Measurements from ENCODE around the gene CCR6.

Gene CCR6

DNA sequence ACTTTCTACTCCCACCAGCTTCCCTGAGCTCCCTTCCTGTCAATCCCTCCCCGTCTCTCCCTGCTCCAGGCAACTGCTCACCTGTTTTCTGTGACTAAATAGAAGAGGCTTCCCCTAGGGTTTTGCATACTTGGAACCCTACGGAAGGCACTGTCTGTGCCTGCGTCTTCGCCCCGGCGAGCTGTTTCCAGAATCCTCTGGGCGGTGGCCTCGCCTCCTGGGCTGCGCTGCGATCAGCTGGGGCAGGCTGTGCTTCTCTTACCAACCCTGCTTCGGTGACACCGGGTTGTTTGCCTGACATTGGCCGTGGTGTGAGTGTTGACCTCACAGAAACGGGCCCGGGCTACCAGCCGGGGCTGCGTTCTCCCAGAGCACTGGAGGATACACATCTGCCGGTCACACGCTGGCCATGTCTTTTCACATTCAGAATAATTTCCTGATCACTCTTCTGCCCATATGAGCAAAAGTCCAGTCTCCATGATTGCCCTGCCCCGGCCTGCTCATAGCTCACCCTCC, 29.4 kb upstream of the CCR6 start:
- H3K4me1 Mint-ChIP-seq: peaks cover 59% of the 10 kb centered on the region
- H3K4me3 Mint-ChIP-seq: peak overlapping the region; percentile 95
- H3K27me3 Mint-ChIP-seq: no peaks in the 10 kb centered on the region
- H3K36me3 Mint-ChIP-seq: no peaks in the 10 kb centered on the region
- DNase-seq (ENCODE audit: low spot score in 2 of 2) (peak; percentile 46 to 51), ATAC-seq (ENCODE audit: low read depth) (peak; percentile 15)
- no peaks in the 10 kb centered on the region for H3K9me3 Mint-ChIP-seq
- peak overlapping the region; percentile 98 for H3K27ac Mint-ChIP-seq

DNA sequence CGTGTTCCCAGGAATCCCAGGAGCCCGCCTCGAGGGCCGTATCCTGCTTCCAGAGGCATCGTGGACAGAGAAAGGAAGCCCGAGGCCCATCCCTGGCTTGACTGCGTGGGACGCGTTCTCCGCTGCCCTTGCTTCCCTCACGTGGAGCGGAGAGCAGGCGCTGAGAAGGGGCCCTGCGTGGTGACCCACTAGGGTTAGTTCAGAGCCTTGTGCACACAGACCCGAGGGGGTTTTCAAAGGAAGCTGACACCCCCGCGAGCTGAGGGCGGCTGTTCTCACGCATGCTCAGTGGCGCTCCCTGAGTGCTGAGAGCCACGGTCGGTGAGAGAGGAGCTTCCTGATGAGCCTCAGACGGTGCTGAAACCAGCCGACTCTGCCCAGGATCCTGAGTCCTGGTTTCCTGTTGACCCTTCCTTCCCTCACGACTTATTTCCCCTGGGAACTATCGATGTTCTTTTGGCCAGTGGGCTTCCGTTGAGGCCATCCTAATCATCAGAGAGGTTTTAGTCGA, 28.9 kb upstream of the CCR6 start:
- peaks cover 64% of the 10 kb centered on the region for H3K4me1 Mint-ChIP-seq
- no peaks in the 10 kb centered on the region for H3K27me3 Mint-ChIP-seq
- no peaks in the 10 kb centered on the region for H3K9me3 Mint-ChIP-seq
- H3K4me3 Mint-ChIP-seq: peak overlapping the region; percentile 95
- ATAC-seq (ENCODE audit: low read depth) (peak; percentile 57), DNase-seq (ENCODE audit: low spot score in 2 of 2) (peak; percentile 84 to 93)
- H3K27ac Mint-ChIP-seq: peak overlapping the region; percentile 98
- peaks cover 1% of the 10 kb centered on the region for H3K36me3 Mint-ChIP-seq

DNA sequence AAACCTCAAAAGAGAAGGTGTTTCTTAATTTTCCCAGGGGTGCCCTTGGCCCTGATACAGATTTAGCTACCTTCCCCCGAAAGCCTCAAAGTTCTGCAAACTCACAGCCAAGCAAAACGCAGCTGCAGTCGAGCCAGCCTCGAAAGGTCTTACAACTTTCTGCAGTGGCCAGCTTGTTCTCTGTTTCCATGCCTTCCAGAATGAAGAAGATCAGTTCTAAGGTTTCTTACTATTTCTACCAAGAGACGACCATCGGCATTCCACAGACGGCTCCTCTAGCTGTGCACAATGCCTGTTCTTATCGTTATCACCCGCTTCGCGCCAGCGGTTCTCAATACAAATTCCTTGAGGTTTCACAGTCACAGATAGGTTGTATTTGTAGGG, 28.5 kb upstream of the CCR6 start:
- H3K36me3 Mint-ChIP-seq: peaks cover 2% of the 10 kb centered on the region
- H3K27ac Mint-ChIP-seq: peak overlapping the region; percentile 98
- ATAC-seq (ENCODE audit: low read depth) (peak; percentile 4), DNase-seq (ENCODE audit: low spot score in 2 of 2) (no peak)
- H3K4me1 Mint-ChIP-seq: peaks cover 61% of the 10 kb centered on the region
- H3K9me3 Mint-ChIP-seq: no peaks in the 10 kb centered on the region
- no peaks in the 10 kb centered on the region for H3K27me3 Mint-ChIP-seq
- H3K4me3 Mint-ChIP-seq: peak overlapping the region; percentile 95

DNA sequence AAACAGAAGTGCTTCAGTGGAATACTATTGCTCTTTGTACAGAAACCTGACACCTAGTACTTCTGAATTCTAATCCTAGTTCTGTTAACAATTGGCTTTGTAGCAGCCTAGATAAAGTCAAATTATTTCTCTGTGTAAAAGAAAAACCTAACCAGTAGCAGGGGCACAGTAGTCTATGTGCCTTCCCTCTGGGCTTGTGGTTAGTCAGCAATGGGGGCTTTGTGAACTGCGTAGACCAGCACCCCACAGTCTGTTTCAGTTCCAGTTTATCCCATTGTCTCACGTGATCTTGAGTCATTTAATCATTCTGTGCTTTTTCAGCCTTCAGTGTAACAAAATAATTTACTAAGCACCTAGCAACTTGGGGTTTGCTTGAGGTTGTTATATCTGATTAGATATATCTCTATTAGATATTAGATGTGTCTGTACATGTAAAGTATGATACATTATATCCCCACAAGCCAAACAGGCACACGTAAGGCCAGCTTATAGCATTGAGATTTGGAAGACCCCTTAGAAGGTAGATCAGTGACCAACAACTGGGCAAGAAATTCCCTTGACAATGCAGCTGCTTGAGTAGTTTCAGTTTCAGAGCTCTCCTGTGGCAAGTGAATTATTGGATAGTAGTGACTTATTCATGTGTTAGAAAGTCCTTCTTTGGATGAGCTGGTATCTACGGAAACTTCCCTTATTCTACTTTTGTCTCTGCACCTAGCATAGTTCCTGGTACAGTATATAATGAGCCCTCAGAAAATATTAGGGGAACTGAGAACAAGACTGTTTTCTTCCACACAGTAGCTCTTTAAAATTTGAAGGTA, 27.9 kb upstream of the CCR6 start:
- Mint-ChIP-seq H3K27ac (peak overlapping the region; percentile 98), H3K9me3 (no peaks in the 10 kb centered on the region), H3K27me3 (no peaks in the 10 kb centered on the region), H3K4me1 (peaks cover 60% of the 10 kb centered on the region), H3K36me3 (peaks cover 2% of the 10 kb centered on the region), H3K4me3 (peak overlapping the region; percentile 95)
- DNase-seq (ENCODE audit: low spot score in 2 of 2): peak; percentile 46 to 70
- peak; percentile 55 for ATAC-seq (ENCODE audit: low read depth)

GRCh38 chr6:167095888-167096287, 27.0 kb upstream of the CCR6 start:
- Mint-ChIP-seq H3K4me1 (peaks cover 56% of the 10 kb centered on the region), H3K4me3 (peak overlapping the region; percentile 95), H3K9me3 (peaks cover 1% of the 10 kb centered on the region), H3K27me3 (no peaks in the 10 kb centered on the region), H3K36me3 (peaks cover 2% of the 10 kb centered on the region), H3K27ac (peak overlapping the region; percentile 98)
- ATAC-seq (ENCODE audit: low read depth) (no peak), DNase-seq (ENCODE audit: low spot score in 2 of 2) (no peak)

DNA sequence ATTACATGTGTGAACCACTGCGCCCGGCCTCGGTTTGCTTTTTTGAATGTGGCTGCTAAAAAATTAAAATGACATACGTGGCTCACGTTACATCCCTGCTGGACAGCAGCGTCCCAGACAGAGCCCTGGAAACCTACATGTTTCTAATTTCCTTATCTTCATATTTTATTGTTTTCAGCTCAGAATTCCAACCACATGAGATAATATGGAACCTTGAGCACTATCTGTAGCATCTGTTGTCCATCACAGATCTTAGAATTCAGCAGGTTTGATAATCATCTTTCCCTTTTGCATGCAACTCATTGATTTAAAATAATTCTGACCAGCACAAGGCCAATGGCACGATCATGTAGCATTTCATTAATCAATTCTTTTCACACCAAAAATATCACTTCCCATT, 25.9 kb upstream of the CCR6 start:
- Mint-ChIP-seq H3K9me3 (peaks cover 1% of the 10 kb centered on the region), H3K4me3 (no peak overlapping the region), H3K27ac (peak overlapping the region; percentile 82), H3K36me3 (peaks cover 2% of the 10 kb centered on the region), H3K27me3 (no peaks in the 10 kb centered on the region), H3K4me1 (peaks cover 45% of the 10 kb centered on the region)
- DNase-seq (ENCODE audit: low spot score in 2 of 2) (no peak), ATAC-seq (ENCODE audit: low read depth) (no peak)

- Mint-ChIP-seq H3K36me3 (peaks cover 2% of the 10 kb centered on the region), H3K4me3 (no peak overlapping the region), H3K9me3 (peaks cover 1% of the 10 kb centered on the region), H3K27ac (peak overlapping the region; percentile 93), H3K27me3 (no peaks in the 10 kb centered on the region), H3K4me1 (peaks cover 44% of the 10 kb centered on the region)
- ATAC-seq (ENCODE audit: low read depth): no peak
- DNase-seq (ENCODE audit: low spot score in 2 of 2): no peak
Measured at GRCh38 chr6:167097770-167098169, 25.1 kb upstream of the CCR6 start.

DNA sequence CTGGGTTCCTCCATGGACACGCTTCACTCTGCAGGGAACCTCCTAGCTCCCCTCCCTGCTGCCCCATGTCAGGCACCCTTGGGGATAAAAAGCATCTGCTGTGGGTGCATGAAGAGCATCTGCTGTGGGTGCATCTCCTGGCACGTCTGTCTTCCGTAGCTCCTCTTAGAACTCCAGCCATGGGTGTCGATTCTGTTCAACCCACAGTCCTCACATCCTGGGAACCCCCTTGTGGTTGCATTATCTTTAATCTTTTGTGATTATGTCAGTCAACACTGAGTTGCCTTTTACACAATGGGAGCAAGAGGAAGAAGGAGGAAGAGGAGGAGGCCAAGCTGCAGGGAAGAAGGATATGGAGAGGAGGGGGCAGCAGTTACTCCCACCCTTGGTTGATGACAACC, 24.1 kb upstream of the CCR6 start:
- Mint-ChIP-seq H3K36me3 (peaks cover 2% of the 10 kb centered on the region), H3K4me3 (peak overlapping the region; percentile 31), H3K9me3 (peaks cover 1% of the 10 kb centered on the region), H3K27ac (peak overlapping the region; percentile 93), H3K27me3 (no peaks in the 10 kb centered on the region), H3K4me1 (peaks cover 50% of the 10 kb centered on the region)
- DNase-seq (ENCODE audit: low spot score in 2 of 2): peak in 1 of 2 donors; percentile 42
- peak; percentile 13 for ATAC-seq (ENCODE audit: low read depth)

DNA sequence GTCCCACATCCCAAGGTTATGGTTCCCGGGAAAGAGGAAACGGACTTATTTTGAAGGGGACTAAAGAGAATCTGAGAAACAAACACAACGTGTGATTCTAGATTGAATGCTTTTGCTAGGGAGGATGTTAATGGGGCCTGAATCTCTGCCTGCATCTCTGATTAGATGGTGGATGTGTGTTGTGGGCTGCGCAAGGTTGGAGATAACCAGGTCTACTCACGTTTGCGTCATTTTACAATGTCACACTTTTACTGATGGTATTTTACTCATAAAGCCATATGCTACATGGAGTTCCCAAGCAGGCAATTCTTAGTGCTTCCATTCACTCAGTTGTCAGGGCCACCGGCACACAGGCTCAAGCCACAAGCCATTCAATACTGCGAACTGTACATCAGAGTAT, 23.2 kb upstream of the CCR6 start:
- H3K36me3 Mint-ChIP-seq: peaks cover 2% of the 10 kb centered on the region
- H3K4me3 Mint-ChIP-seq: no peak overlapping the region
- DNase-seq (ENCODE audit: low spot score in 2 of 2) (no peak), ATAC-seq (ENCODE audit: low read depth) (no peak)
- peaks cover 1% of the 10 kb centered on the region for H3K9me3 Mint-ChIP-seq
- no peaks in the 10 kb centered on the region for H3K27me3 Mint-ChIP-seq
- peaks cover 56% of the 10 kb centered on the region for H3K4me1 Mint-ChIP-seq
- H3K27ac Mint-ChIP-seq: peak overlapping the region; percentile 93

- Mint-ChIP-seq H3K9me3 (peaks cover 1% of the 10 kb centered on the region), H3K36me3 (peaks cover 2% of the 10 kb centered on the region), H3K4me1 (peaks cover 59% of the 10 kb centered on the region), H3K27ac (peak overlapping the region; percentile 93), H3K27me3 (no peaks in the 10 kb centered on the region), H3K4me3 (no peak overlapping the region)
- DNase-seq (ENCODE audit: low spot score in 2 of 2) (no peak), ATAC-seq (ENCODE audit: low read depth) (no peak)
Measured at GRCh38 chr6:167100241-167100674, 22.6 kb upstream of the CCR6 start.

DNA sequence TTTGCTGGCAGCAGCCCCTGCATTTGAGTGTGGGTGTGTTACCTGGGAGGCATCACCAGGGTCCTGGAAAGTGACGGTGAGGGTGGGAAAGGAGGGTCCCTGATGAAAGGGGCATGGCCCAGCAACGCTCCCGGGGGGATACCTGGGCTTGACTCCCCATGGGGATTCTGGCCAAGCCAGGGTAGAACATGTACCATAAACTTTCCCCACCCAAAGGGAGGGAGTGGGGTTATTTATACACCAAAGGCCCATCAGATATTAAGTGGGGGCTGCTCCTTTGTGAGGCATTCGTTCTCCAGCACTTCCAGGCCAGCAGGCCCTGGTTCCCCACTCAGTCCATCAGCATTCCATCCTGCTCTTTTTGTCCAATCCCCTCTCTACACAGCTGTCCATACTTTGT, 20.6 kb upstream of the CCR6 start:
- Mint-ChIP-seq H3K27ac (peak overlapping the region; percentile 95), H3K36me3 (peaks cover 2% of the 10 kb centered on the region), H3K27me3 (no peaks in the 10 kb centered on the region), H3K4me3 (no peak overlapping the region), H3K9me3 (peaks cover 1% of the 10 kb centered on the region), H3K4me1 (peaks cover 51% of the 10 kb centered on the region)
- no peak for DNase-seq (ENCODE audit: low spot score in 2 of 2)
- no peak for ATAC-seq (ENCODE audit: low read depth)

DNA sequence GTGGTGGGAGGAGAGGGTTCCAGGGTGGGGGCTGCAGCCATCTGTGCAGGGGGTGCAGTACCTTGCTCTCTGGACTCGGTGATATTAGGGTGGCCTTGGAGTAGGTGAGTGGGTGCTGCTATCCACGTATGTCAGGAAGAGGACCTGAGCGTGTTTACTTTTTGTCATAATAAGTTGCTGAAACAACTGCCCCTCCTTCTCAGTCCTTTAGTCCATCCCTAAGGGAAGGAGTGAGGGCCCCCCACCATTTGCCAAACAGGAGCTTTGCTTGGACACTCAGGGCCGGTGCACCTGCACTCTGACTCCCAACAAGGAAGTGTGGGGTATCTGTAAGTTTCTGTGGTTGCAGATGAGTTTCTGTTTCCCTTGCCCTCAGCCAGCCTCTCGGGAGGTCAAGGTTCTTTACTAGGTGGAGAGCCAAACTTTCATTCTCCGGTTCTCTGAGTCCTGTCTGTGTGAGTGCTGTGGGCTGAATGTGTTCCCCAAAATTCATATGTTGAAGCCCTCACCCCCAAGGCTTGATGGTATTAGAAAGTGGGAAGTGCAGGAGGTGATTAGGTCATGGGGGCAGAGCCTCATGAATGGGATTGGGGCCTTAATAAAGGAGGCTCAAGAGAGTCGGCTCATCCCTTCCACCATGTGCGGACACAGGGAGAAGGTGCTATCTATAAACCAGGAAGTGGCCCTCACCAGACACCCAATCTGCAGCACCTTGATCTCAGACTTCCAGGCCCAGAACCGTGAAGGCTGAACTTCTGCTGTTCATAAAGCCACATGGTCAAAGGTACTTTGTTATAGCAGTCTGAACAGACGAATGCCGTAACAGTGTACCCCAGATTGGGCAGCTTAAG, 19.6 kb upstream of the CCR6 start:
- peak overlapping the region; percentile 64 for H3K4me3 Mint-ChIP-seq
- peak overlapping the region; percentile 95 for H3K27ac Mint-ChIP-seq
- H3K4me1 Mint-ChIP-seq: peaks cover 53% of the 10 kb centered on the region
- DNase-seq (ENCODE audit: low spot score in 2 of 2) (peak in 1 of 2 donors; percentile 37), ATAC-seq (ENCODE audit: low read depth) (peak; percentile 89)
- H3K27me3 Mint-ChIP-seq: no peaks in the 10 kb centered on the region
- H3K9me3 Mint-ChIP-seq: peaks cover 1% of the 10 kb centered on the region
- peaks cover 2% of the 10 kb centered on the region for H3K36me3 Mint-ChIP-seq

DNA sequence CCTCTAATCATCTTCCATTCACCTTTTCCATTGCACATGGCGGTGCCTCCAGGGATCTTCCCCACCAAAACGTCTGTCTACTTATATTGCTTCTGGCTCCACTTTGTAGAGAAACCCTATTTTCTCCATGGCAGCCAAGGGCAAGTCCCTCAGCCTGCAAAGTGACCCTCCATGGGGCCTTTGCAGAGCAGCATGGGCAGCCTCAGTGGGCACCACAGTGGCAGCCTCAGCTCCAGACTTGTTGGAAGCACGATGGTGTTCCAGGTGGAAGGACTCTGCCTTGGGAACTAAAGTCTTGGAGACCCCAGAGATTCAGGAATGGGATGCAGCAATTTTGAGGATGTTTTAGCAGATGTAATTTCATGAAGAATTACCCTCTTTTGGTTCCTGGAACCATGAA, 18.5 kb upstream of the CCR6 start:
- ATAC-seq (ENCODE audit: low read depth) (no peak), DNase-seq (ENCODE audit: low spot score in 2 of 2) (no peak)
- Mint-ChIP-seq H3K4me1 (peaks cover 50% of the 10 kb centered on the region), H3K27me3 (no peaks in the 10 kb centered on the region), H3K36me3 (no peaks in the 10 kb centered on the region), H3K9me3 (peaks cover 1% of the 10 kb centered on the region), H3K4me3 (no peak overlapping the region), H3K27ac (no peak overlapping the region)

DNA sequence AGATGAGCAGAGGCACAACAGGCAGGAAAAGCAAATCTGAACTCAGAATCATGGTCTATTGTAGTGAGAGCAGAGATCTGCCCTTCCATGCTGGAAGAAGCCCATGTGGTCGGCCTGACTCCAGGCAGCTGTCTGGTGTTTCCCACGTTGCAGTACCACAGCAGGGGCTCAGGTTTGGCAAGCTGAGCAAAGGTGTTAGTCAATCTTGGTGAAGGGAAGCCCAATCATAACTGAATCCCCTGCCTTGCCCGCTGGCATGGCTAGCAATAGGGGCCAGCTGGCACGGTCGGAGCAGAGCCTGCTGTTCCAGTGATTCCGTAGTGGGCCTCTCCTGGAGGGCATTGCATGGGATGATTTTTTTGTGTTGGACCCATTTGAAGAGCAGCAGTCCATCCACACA, 17.8 kb upstream of the CCR6 start:
- Mint-ChIP-seq H3K4me3 (no peak overlapping the region), H3K27me3 (no peaks in the 10 kb centered on the region), H3K27ac (no peak overlapping the region), H3K9me3 (peaks cover 1% of the 10 kb centered on the region), H3K36me3 (no peaks in the 10 kb centered on the region), H3K4me1 (peaks cover 50% of the 10 kb centered on the region)
- DNase-seq (ENCODE audit: low spot score in 2 of 2) (no peak), ATAC-seq (ENCODE audit: low read depth) (no peak)
